GM21786 (cell line): Measurements from ENCODE around the gene ATP6AP1.
A peak's percentile ranks its signal among the peaks of the same experiment; 100 is the strongest.
"Not testable (repeated sequence)": the region's sequence is repeated elsewhere in the genome, so short reads cannot be mapped to it uniquely, and the experiment has no call there.

Experiments
- ATAC-seq: cut with Tn5 transposase; IDR thresholded peaks from one replicate; pipeline ENCODE4 v1.9.1; 2021; ENCODE audit not compliant: unreplicated experiment

Gene ATP6AP1, protein sequence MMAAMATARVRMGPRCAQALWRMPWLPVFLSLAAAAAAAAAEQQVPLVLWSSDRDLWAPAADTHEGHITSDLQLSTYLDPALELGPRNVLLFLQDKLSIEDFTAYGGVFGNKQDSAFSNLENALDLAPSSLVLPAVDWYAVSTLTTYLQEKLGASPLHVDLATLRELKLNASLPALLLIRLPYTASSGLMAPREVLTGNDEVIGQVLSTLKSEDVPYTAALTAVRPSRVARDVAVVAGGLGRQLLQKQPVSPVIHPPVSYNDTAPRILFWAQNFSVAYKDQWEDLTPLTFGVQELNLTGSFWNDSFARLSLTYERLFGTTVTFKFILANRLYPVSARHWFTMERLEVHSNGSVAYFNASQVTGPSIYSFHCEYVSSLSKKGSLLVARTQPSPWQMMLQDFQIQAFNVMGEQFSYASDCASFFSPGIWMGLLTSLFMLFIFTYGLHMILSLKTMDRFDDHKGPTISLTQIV

DNA sequence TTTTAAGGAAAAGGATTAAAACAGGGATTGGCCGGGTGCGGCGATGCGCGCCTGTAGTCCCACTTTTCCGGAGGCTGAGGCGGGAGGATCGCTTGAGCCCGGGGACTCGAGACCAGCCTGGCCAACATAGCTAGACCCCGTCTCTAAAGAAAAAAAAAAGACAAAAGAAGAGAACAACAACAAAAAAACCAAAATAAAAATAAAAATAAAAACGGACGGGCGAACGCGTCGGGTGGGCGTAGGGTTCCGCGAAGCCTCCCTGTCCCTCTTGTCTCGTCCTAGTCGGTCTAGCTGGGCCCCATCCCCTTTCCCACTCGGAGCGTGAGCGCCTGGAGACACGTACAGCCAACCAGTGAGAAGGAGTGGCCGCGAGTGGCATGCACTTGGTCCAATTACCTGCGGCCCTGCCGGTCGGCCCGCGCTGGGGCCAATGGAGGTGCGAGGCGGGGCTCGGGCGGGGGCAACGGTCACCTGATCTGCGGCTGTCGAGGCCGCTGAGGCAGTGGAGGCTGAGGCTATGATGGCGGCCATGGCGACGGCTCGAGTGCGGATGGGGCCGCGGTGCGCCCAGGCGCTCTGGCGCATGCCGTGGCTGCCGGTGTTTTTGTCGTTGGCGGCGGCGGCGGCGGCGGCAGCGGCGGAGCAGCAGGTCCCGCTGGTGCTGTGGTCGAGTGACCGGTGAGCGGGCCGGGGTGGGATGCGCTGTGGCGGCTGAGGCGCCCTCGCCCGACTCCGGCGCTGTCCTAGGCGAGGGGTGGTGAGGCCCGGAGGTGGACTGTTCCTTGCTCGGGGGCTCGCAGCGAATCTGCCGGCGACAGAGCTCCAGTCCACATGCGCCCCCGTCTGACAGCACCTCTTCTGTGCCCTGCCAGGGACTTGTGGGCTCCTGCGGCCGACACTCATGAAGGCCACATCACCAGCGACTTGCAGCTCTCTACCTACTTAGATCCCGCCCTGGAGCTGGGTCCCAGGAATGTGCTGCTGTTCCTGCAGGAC lies at the start of gene ATP6AP1:
Gene ATP6AP1 (plus strand): TSS at position 502 of the 996 bp plus-strand sequence. CDS start 16 bp downstream, at position 518.
- peak; percentile 97 for ATAC-seq

DNA sequence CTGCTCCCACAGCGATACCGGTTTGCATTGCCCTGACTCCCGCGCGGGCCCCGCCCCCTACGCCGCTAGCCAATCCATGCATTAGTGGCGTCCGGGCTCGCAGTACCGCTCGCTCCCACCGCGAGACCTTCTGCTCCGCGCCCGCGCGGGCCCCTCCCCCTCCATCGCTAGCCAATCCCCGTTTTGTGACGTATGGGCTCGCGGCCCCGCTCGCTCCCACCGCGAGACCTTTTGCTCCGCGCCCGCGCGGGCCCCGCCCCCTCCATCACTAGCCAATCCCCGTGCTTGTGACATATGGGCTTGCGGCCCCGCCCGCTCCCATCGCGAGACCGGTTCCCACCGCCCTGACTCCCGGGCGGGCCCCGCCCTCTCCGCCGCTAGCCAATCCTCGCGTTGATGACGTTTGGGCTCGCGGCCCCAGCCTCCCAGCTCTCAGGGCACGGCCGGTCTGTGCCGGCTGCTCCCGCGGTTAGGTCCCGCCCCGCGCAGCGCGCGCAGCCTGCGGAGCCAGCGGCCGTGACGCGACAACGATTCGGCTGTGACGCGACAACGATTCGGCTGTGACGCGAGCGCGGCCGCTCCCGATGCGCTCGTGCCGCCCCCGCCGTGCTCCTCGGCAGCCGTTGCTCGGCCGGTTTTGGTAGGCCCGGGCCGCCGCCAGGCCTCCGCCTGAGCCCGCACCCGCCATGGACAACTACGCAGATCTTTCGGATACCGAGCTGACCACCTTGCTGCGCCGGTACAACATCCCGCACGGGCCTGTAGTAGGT lies 49.5 kb upstream of the ATP6AP1 start, which contains the start of gene EMD:
Gene EMD (plus strand): TSS at position 497 of the 770 bp plus-strand sequence. CDS start 190 bp downstream, at position 687.
- ATAC-seq, result peak; percentile 78

DNA sequence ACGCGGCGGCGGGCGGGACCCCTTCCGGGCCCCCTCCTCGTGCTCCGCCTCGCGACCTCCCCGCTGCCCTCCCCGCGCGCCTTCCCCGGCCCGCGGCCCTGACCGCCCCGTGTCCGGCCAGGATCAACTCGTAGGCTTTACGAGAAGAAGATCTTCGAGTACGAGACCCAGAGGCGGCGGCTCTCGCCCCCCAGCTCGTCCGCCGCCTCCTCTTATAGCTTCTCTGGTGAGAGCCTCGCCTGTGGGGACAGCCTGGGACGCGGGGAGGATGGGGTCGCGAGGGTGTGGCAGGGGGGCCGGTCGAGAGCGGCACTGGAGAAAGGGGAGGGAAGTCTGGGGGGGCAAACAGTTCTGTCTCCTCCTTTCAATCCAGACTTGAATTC lies 48.9 kb upstream of the ATP6AP1 start:
- ATAC-seq, result no peak

DNA sequence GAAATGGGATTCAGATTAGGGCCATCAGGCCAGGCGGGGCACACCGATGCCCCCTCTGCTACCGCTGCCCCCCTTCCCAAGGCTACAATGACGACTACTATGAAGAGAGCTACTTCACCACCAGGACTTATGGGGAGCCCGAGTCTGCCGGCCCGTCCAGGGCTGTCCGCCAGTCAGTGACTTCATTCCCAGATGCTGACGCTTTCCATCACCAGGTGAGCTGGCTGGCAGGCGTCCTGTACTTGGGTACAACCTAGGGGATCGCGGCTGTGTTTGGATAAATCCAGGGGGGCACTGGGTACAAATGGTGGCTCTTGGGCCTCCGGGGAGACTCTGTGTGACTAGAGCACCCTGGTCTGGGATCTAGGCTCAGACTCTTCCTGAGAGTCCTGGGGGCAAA lies 48.3 kb upstream of the ATP6AP1 start:
- ATAC-seq, result no peak

DNA sequence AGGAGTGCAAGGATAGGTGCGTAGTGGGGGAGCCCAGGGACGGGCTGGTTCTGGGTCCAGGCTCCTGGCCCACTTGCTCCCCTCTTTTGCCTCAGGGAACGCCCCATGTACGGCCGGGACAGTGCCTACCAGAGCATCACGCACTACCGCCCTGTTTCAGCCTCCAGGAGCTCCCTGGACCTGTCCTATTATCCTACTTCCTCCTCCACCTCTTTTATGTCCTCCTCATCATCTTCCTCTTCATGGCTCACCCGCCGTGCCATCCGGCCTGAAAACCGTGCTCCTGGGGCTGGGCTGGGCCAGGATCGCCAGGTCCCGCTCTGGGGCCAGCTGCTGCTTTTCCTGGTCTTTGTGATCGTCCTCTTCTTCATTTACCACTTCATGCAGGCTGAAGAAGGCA lies 47.7 kb upstream of the ATP6AP1 start:
- no peak for ATAC-seq

DNA sequence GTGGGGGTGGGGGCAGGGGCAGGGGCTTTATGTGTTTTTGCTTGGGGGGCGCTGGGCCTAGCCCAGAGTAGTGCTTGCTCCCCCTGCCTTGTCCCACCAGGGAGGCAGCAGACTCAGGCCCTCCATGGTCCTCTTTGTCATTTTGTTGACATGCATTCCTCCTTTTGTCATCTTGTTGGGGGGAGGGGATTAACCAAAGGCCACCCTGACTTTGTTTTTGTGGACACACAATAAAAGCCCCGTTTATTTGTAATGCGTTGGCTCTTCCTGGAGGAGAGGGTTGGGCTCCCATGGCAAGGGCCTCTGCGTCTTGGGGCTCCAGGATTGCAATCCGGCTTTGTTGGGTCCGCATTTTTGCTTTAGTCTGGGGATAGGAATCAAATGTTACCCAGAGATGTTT lies 47.2 kb upstream of the ATP6AP1 start:
- ATAC-seq, result no peak

DNA sequence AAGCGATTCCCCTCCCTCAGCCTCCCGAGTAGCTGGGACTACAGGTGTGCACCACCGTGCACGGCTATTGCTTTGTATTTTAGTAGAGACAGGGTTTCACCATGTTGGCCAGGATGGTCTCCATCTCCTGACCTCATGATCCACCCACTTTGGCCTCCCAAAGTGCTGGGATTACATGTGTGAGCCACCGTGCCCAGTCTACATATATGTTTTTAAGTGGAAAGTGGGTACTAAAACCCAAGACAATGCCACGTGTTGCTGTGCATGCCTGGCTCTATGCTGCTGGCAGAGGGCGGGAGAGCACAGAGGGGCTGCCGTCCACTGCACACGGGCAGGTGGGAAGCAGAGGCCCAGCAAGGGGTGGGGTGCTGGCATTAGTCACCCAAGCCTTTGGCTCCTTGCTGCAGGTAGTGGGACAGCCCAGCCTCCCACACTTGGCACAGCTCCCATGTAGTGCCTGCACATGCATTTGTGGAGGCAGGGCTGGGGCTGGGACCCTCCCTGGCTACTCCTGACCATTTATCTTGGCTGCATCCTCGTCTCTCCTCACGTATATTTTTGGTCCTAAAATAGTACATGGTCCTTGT lies 45.9 kb upstream of the ATP6AP1 start:
- no peak for ATAC-seq

DNA sequence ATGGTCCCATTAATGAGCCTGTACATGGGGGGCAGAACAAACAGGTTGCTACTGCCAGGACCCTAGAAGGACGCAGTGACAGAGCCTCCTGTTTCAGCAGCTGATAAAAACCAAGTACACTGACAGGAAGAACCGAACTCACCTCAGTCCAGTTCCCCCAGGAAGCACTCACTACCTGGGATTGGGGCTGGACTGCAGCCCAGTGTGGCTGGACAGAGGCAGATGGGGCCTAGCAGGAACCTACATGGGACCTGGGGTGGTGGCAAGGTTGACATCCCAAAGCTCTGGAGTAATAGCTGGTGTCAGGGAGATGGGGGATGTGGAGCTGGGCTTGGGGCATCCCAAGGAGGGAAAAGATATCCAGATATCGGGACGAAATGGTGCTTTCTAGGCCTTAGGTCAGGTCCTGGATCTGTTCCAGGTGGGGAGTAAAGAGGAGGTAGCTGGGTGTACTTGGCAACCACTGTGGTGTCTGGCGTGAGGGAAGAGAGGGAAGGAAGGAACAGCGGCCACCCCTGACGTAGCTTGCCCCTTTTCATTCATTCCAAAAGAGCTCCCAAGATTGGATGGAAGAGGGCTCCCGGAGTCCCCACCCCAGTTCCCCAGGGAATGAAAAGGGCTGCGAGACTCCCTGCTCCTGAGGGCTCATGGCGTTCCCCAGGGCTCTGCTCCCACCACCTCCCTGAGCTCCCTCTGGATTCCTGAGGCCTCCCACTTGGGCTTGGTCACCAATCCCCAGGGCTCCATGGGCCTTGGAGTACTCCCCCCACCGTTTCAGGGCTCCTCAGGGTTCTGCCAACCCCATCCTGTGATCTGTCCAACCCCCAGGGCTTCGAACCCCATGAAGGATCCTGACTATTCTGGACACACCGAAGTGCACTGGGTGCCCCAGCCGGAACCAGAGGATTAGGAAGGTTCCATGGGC lies 44.9 kb upstream of the ATP6AP1 start:
- ATAC-seq, result no peak

DNA sequence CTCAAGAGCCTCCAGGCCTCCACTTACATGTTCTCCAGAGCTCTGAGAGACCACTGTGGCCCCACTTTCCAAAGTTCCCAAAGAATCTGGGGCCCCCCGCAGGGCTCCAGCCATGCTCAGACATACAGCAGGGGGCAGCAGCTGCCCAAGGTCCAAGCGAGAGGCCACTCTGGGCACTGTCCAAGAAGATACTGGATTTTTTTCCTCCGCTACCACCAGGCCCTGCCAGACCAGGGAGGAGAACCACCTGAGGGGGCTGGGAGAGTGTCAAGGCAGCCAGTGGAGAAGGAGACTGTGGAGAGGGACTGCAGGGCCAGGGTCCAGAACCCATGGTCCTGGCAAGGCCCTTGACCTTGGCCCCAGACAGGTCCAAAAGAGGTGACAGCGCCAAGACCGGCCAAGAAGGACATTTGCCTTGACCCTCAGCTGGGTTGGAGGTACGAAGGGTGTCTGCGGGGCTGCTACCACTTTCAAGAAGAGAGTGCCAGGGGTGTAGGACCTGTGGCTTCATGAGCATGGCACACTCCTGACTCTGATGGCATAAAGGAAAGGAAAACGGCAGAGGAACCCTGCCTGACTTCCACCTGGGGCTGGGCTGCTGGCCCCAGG lies 44.1 kb upstream of the ATP6AP1 start:
- ATAC-seq, result no peak

DNA sequence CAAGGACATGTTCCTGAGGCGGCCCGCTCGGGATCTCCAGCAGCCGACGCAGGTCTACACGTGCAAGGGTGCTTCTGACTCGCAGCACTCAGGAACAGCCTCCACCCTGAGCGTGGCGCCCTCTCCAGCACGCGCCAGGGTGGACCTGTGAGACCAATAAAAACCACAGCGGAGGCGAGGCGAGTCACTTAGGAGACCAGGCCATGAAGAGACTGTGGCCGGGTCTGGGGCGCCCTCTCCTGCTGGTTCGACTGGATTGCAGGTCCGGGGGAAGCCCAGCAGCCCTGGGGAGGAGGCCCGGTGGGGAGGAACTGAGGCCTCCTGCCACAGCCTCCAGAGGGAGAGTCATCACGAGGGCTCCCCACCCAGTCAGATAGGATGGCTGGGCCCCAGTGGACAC lies 40.4 kb upstream of the ATP6AP1 start:
- peak; percentile 28 for ATAC-seq

DNA sequence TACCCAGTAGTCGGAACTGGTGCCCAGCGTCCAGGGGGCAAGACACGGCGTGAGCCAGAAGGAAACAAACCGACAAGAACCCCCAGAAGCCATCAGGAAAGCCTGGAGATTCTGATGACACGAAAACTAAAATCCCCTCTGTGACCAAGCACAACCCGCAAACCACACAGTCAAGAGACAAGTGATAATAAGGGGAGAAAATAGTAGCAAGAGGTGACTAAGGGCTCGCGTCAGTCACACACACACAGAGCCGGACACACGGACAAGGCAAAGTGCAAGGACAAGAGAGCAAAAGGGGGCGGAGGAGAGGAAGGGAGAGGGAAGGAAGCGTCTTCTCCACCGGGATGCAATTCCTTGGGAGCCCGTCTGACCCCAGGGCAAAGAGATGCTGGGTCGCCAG lies 39.8 kb upstream of the ATP6AP1 start:
- not testable (repeated sequence) for ATAC-seq

DNA sequence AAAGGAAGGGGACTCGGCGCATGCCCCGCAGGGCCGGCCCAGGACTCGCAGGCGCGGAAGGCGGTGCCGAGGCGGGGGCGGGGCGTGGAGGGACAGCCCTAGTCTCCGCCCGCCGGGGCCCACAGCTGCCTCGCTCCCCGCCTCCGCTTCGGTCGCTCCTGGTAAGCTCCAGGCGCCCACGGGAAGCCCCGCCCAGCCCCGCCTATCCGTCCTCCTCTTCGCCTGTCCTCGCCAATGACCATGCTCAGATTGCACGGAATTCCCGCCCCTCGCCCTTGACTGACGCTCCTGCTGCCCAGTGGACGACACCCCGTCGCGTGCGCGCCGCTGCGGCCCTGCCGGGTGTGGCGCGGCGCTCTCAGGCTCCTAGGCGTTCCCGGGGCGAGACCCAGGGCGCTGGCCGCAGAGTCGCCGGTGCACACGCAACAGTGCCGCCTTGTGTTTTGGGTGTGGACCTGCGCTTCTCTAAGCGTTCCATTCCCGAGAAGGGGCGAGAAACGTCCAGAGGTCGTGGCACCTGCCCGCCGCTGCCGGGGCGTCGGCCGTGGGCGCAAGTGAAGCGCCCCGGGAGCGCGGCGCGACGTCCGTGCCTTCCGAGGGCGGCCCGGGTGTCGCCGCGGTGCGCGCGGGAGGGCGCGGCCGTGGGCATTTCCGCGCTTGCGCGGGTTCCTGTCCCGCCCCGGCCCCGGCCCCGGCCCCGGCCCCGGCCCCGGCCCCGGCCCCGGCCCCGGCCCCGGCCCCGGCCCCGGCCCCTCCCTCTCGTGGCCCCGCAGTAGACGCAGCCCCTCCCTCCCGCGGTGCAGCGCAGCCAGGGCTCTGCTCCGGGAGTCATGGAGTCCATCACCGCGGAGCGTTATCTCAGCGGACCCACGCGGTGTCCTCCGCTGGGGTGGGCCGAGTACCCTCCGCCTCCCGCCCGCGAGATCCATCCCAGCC lies 38.4 kb upstream of the ATP6AP1 start:
- peak; percentile 74 for ATAC-seq

DNA sequence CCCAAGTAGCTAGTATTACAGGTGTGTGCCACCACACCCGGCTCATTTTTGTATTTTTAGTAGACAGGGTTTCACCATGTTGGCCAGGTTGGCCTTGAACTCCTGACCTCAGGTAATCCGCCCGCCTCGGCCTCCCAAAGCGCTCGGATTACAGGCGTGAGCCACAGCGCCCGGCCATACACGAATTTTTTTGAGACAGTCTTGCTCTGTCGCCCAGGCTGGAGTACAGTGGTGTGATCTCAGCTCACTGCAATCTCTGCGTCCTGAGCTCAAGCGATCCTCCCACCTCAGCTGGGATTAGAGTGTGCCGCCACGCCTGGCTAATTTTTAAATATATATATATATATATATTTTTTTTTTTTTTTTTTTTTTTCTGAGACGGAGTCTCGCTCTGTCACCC lies 32.1 kb upstream of the ATP6AP1 start:
- not testable (repeated sequence) for ATAC-seq

DNA sequence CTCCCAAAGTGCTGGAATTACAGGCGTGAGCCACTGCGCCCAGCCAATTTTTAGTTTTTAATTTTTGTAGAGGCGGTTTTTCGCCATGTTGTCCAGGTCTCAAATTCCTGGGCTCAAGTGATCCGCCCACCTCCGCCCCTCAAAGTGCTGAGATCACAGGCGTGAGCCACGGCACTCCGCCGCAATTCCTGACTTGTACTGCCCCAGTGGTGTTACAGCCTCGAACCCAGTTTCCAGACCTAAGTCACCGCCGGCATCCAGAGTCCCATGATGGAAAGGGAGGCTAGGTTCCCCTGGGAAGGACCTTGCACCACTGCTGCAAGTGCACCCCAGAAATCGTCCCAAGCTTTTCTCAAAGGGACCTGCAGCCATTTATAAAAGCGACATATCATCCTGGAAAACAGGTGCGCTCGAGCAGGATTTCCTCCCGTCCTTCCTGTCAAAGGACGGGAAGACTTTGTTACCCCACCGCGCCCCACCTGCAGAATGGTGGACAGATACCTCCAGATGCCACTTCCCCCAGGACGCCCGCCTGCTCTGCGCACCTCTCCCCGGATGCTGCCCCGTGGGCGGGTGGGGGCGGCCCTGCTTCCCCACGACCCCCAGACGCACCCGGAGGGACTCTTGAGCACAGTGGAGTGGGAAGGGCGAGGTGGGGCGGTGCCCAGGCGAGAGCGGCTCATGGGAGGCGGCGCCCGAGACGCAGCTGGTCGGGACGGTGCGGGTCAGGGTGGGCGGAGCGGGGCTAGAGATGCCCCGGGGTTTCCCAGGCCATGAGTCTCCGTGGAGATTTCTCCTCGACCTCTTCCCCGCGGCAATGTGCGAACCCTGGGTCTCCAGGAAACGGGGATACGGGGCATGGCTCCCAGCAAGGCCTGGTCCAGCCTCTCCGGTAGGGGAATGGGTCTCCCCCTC lies 31.2 kb upstream of the ATP6AP1 start:
- ATAC-seq, result peak; percentile 49

DNA sequence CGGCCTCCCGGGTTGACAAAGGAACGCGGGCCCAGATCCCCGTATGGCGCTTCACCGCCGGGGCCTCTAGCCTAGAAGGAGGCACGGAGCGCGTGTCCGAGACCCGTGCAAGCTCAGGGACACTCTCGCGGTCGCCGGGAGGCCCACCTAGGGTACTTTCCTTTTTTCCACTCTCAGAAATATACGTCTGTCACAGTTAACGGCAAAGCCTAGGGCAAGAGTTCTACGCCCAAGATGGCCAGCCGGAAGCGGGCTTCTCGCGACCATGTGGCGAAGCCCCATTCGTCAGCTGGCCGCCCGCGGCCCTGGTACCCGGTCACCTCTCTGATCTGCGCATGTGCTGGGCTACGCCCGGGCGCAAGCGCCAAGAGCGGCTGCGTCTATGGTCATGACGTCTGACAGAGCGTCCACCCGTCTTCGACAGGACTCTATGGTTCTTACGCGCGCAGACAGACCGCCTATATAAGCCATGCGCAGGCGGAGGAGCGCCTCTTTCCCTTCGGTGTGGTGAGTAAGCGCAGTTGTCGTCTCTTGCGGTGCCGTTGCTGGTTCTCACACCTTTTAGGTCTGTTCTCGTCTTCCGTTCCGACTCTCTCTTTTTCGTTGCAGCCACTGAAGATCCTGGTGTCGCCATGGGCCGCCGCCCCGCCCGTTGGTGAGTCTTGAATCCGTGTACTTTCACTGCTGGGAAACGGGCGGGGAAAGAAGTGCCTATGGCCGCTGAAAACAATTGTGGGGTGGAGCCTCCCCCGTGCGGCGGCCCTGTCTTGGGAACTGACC lies 30.4 kb upstream of the ATP6AP1 start, which contains the start of gene RPL10:
Gene RPL10 (plus strand): TSS at position 490 of the 780 bp plus-strand sequence. CDS start 143 bp downstream, at position 633.
- ATAC-seq, result peak; percentile 68
